Activated B cell treated with CpG ODN at 0.5 μM for 24 hours (primary cell): ENCODE results near the gene RTEL1. TPM values are rescaled to one million over a fixed set of nuclear protein-coding genes. Genes with fewer than 3 reads are reported as not detected.

ENCODE experiments used
- ATAC-seq: fragments of 200-7000 bp; cut with Tn5 transposase; one replicate; pipeline ENCODE4 v1.10.0; 2021; ENCODE audit warnings: low read depth, mild to moderate bottlenecking, moderate library complexity
- CTCF ChIA-PET: fragments of 350-600 bp; sonication (Branson Sonifier 250); formaldehyde crosslinking; loops from one replicate; lab custom pipeline; 2021; ENCODE audit warnings: antibody characterized with exemption; lab: Charles Lee
- POLR2A ChIA-PET: fragments of 350-600 bp; sonication (Branson Sonifier 250); formaldehyde crosslinking; loops from one replicate; lab custom pipeline; 2021; ENCODE audit warnings: antibody characterized with exemption; lab: Charles Lee
- DNase-seq: peaks from one replicate; pipeline ENCODE4 v3.0.0; 2022
- H3K27ac Mint-ChIP-seq: one replicate; pipeline ENCODE4 v1.8.0; 2020; ENCODE audit warnings: mixed read lengths
- H3K27me3 Mint-ChIP-seq: one replicate; pipeline ENCODE4 v1.8.0; 2021; ENCODE audit warnings: mixed read lengths
- H3K36me3 Mint-ChIP-seq: one replicate; pipeline ENCODE4 v1.8.0; 2021; ENCODE audit warnings: low read depth, mixed read lengths
- H3K4me1 Mint-ChIP-seq: one replicate; pipeline ENCODE4 v1.8.0; 2021; ENCODE audit warnings: mixed read lengths
- H3K4me3 Mint-ChIP-seq: one replicate; pipeline ENCODE4 v1.8.0; 2020; ENCODE audit warnings: mild to moderate bottlenecking, mixed read lengths
- H3K9me3 Mint-ChIP-seq: one replicate; pipeline ENCODE4 v1.8.0; 2020; ENCODE audit warnings: mixed read lengths
- intact Hi-C: fragments of 100-400 bp; cut with micrococcal nuclease; formaldehyde crosslinking; loops from one replicate; pipeline ENCODE4 v1.15.1; 2024
- total RNA-seq: library from RNA; stranded (reverse); gene quantifications from 2 replicates; pipeline ENCODE4 v1.2.3, GENCODE V29; 2022
- TF ChIP-seq, protein P1 (sequence below): fragments of 200-600 bp; IDR thresholded peaks from one replicate; pipeline ENCODE4 v1.8.0; 2022; ENCODE audit warnings: antibody characterized with exemption, mild to moderate bottlenecking

The RTEL1 gene
- total RNA-seq, 1 donor from 2014 or later: 33.8 TPM

GRCh38 chr20:63744158-63744557, 86.0 kb downstream of the RTEL1 start:
- POLR2A ChIA-PET: interaction anchor here (0.6 to 2.7 kb wide), 2 partner anchors 37 to 170 kb away, joined by 3 to 10 read pairs; partner anchors contain the start of genes ARFRP1, HELZ2 and ZGPAT
- H3K27ac Mint-ChIP-seq: no peak overlapping the region

GRCh38 chr20:63744574-63745423, 86.7 kb downstream of the RTEL1 start:
- Mint-ChIP-seq H3K36me3 (peaks cover 1% of the 10 kb centered on the region), H3K4me1 (peaks cover 1% of the 10 kb centered on the region), H3K9me3 (no peaks in the 10 kb centered on the region), H3K4me3 (no peak overlapping the region), H3K27ac (no peak overlapping the region), H3K27me3 (no peaks in the 10 kb centered on the region)
- DNase-seq: no peak
- ChIA-PET CTCF (no interaction called here), POLR2A (interaction anchor here (0.6 to 2.7 kb wide), 2 partner anchors 38 to 171 kb away, joined by 3 to 10 read pairs; partner anchors contain the start of genes ARFRP1, HELZ2 and ZGPAT)
- TF ChIP-seq, protein P1, sequence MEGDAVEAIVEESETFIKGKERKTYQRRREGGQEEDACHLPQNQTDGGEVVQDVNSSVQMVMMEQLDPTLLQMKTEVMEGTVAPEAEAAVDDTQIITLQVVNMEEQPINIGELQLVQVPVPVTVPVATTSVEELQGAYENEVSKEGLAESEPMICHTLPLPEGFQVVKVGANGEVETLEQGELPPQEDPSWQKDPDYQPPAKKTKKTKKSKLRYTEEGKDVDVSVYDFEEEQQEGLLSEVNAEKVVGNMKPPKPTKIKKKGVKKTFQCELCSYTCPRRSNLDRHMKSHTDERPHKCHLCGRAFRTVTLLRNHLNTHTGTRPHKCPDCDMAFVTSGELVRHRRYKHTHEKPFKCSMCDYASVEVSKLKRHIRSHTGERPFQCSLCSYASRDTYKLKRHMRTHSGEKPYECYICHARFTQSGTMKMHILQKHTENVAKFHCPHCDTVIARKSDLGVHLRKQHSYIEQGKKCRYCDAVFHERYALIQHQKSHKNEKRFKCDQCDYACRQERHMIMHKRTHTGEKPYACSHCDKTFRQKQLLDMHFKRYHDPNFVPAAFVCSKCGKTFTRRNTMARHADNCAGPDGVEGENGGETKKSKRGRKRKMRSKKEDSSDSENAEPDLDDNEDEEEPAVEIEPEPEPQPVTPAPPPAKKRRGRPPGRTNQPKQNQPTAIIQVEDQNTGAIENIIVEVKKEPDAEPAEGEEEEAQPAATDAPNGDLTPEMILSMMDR: no peak
- no peak for ATAC-seq
- intact Hi-C loops: no loop called here

More at GRCh38 chr20:63744158-63744557, 86.0 kb downstream of the RTEL1 start:
- Mint-ChIP-seq H3K27me3 (no peaks in the 10 kb centered on the region), H3K4me1 (peaks cover 1% of the 10 kb centered on the region), H3K4me3 (no peak overlapping the region), H3K36me3 (peaks cover 1% of the 10 kb centered on the region), H3K9me3 (no peaks in the 10 kb centered on the region)
- DNase-seq: no peak
- TF ChIP-seq, protein P1: no peak
- intact Hi-C loops: no loop called here
- CTCF ChIA-PET: no interaction called here
- ATAC-seq: no peak

GRCh38 chr20:63745424-63745805, 87.3 kb downstream of the RTEL1 start:
- POLR2A ChIA-PET: no interaction called here
- CTCF ChIA-PET: no interaction called here

More at GRCh38 chr20:63745424-63745805, 87.3 kb downstream of the RTEL1 start:
- TF ChIP-seq, protein P1: no peak
- Mint-ChIP-seq H3K4me3 (no peak overlapping the region), H3K9me3 (no peaks in the 10 kb centered on the region), H3K27ac (no peak overlapping the region), H3K36me3 (peaks cover 1% of the 10 kb centered on the region), H3K4me1 (peaks cover 1% of the 10 kb centered on the region), H3K27me3 (no peaks in the 10 kb centered on the region)
- intact Hi-C loops: no loop called here
- ATAC-seq (no peak), DNase-seq (no peak)

Other genes with a start within 250 kb of the RTEL1 start
- not detected in 2 replicates for gene KCNQ2, start 185.7 kb upstream of the RTEL1 start, total RNA-seq
- 1.2 and 1.6 TPM in 2 replicates for gene EEF1A2, start 159.2 kb upstream of the RTEL1 start, total RNA-seq
- 170 and 172 TPM in 2 replicates for gene PPDPF, start 137.5 kb upstream of the RTEL1 start, total RNA-seq
- gene PTK6, start 120.9 kb upstream of the RTEL1 start, total RNA-seq: 0.49 and 0.69 TPM in 2 replicates
- 0.16 TPM in 1 of 2 replicates, not detected in the other for gene SRMS, start 110.6 kb upstream of the RTEL1 start, total RNA-seq
- 0.78 and 1.3 TPM in 2 replicates for gene FNDC11, start 104.2 kb upstream of the RTEL1 start, total RNA-seq
- gene HELZ2, start 84.1 kb upstream of the RTEL1 start, total RNA-seq: 25.4 and 28.9 TPM in 2 replicates
- gene GMEB2, start 31.2 kb upstream of the RTEL1 start, total RNA-seq: 16.9 and 17.4 TPM in 2 replicates
- gene STMN3, start 4.9 kb upstream of the RTEL1 start, total RNA-seq: 4.9 and 6.1 TPM in 2 replicates
- not detected in 2 replicates for gene TNFRSF6B, start 38.3 kb downstream of the RTEL1 start, total RNA-seq
- 63.5 and 66.0 TPM in 2 replicates for gene ARFRP1, start 49.7 kb downstream of the RTEL1 start, total RNA-seq
- 40.7 and 44.0 TPM in 2 replicates for gene ZGPAT, start 49.7 kb downstream of the RTEL1 start, total RNA-seq
- gene LIME1, start 78.4 kb downstream of the RTEL1 start, total RNA-seq: 10.2 and 10.8 TPM in 2 replicates
- 20.9 and 28.1 TPM in 2 replicates for gene SLC2A4RG, start 81.5 kb downstream of the RTEL1 start, total RNA-seq
- gene ZBTB46, start 173.0 kb downstream of the RTEL1 start, total RNA-seq: 0.46 and 0.49 TPM in 2 replicates
- not detected in 2 replicates for gene ABHD16B, start 203.2 kb downstream of the RTEL1 start, total RNA-seq
- gene TPD52L2, start 207.0 kb downstream of the RTEL1 start, total RNA-seq: 36.7 and 38.8 TPM in 2 replicates
- gene DNAJC5, start 236.8 kb downstream of the RTEL1 start, total RNA-seq: 27.5 and 28.6 TPM in 2 replicates